Stomach (tissue), 9 donors: Measurements from ENCODE around the gene RANGRF. TPM values are rescaled to one million over a fixed set of nuclear protein-coding genes. Genes with fewer than 3 reads are reported as not detected.

ENCODE experiments used
- DNase-seq, 2 donors: peaks; one replicate each; pipeline versions ENCODE4 v3.0.0 to v3.0.0-alpha.2; 2013 to 2019
- H3K27ac ChIP-seq, 5 donors: fragments of 200-600 bp in 4 of 5; sonication (generic) in 4 of 5; one replicate each; pipeline ENCODE4 v1.5.1; 2013 to 2019; ENCODE audit warnings: mild to moderate bottlenecking in 1 of 5, moderate library complexity in 1 of 5
- H3K27me3 ChIP-seq, 3 donors: fragments of 200-600 bp; sonication (generic); one replicate each; pipeline ENCODE4 v1.5.1; 2017 to 2019; ENCODE audit warnings: mixed run types in 1 of 3
- H3K36me3 ChIP-seq, 4 donors: fragments of 200-600 bp; sonication (generic); 1 replicate in 3 of 4; 2 replicates in 1 of 4; pipeline ENCODE4 v1.5.1; 2016 to 2019
- H3K4me1 ChIP-seq, 4 donors: fragments of 200-600 bp; sonication (generic); one replicate each; pipeline ENCODE4 v1.5.1; 2016 to 2019
- H3K4me3 ChIP-seq, 4 donors: fragments of 200-600 bp; sonication (generic) in 3 of 4; one replicate each; pipeline ENCODE4 v1.5.1; 2016 to 2019; ENCODE audit warnings: mild to moderate bottlenecking in 1 of 4
- H3K9me3 ChIP-seq, 4 donors: fragments of 200-600 bp; sonication (generic); one replicate each; pipeline ENCODE4 v1.5.1; 2016 to 2019
- CTCF ChIP-seq, 7 experiments: fragments of 450-650 bp in 4 of 7; fragments of 200-600 bp in 3 of 7; sonication (generic) in 3 of 7; IDR thresholded peaks; one replicate each; pipeline ENCODE4 v1.5.1; 2016 to 2019; ENCODE audit warnings: antibody characterized with exemption in 7 of 7, control low read depth in 2 of 7, mild to moderate bottlenecking in 1 of 7
- EP300 ChIP-seq: sonication (generic); formaldehyde crosslinking; IDR thresholded peaks from one replicate; pipeline ENCODE4 v1.6.1; 2017; ENCODE audit warnings: antibody characterized with exemption
- POLR2A ChIP-seq, 4 donors: fragments of 450-650 bp; IDR thresholded peaks; one replicate each; pipeline ENCODE4 v1.6.1; 2016; ENCODE audit warnings: antibody characterized with exemption in 4 of 4, control low read depth in 2 of 4, mild to moderate bottlenecking in 1 of 4, moderate library complexity in 1 of 4
- POLR2AphosphoS5 ChIP-seq, 3 donors: sonication (generic); formaldehyde crosslinking; IDR thresholded peaks; one replicate each; pipeline ENCODE4 v1.6.1; 2016; ENCODE audit warnings: antibody characterized with exemption in 3 of 3
- WGBS, 5 donors: extraction: QIAGEN DNeasy Blood & Tissue Kit in 3 of 5; methylation state at CpG; one replicate each; pipeline versions ENCODE4 v1.1.5 to v1.1.7; 2013 to 2018; 5-methylcytosine and 5-hydroxymethylcytosine counted together
- intact Hi-C: fragments of 100-400 bp; cut with DNase I; formaldehyde crosslinking; loops from one replicate; pipeline ENCODE4 v1.15.1; 2023; ENCODE audit warnings: low total_unique reads
- polyA plus RNA-seq, 3 donors: library from polyadenylated mRNA; stranded (reverse); fragments of 200-250 nt; gene quantifications; one replicate each; pipeline ENCODE4 v1.2.3, GENCODE V29; 2013
- total RNA-seq, 5 donors: library from RNA; depleted of rRNA; stranded (reverse); fragments of >200 nt; gene quantifications; one replicate each; pipeline versions ENCODE4 v1.1.0 to v1.2.3, GENCODE V29; 2014 to 2016
- donor health status: healthy with polysubstance abuse.
- donor health status: Bipolar disorder and iron deficiency.
- donor health status: healthy.

Gene RANGRF
- total and polyA plus RNA-seq, 8 donors: 2.9 to 59.2 (median 25.4) TPM; not detected in 1

- intact Hi-C loops: no loop called here
- H3K27ac ChIP-seq: no peak overlapping the region
- H3K36me3 ChIP-seq: peaks cover 18 to 70% (median 68%) of the 10 kb centered on the region in 4 donors
- no peaks in the 10 kb centered on the region for H3K9me3 ChIP-seq
- peaks cover 0 to under 1% (median 0%) of the 10 kb centered on the region in 4 donors for H3K4me1 ChIP-seq
- H3K27me3 ChIP-seq: no peaks in the 10 kb centered on the region
- TF ChIP-seq CTCF (IDR thresholded peaks at IDR 0.05): no peak
- 91 to 99% (median 96%) methylated on average over 8 to 9 of the region's 9 CpGs for WGBS, 5 donors
- no peak overlapping the region for H3K4me3 ChIP-seq
- DNase-seq: no peak
Observed at GRCh38 chr17:8255499-8255898, 33.0 kb upstream of the RANGRF start.

DNA sequence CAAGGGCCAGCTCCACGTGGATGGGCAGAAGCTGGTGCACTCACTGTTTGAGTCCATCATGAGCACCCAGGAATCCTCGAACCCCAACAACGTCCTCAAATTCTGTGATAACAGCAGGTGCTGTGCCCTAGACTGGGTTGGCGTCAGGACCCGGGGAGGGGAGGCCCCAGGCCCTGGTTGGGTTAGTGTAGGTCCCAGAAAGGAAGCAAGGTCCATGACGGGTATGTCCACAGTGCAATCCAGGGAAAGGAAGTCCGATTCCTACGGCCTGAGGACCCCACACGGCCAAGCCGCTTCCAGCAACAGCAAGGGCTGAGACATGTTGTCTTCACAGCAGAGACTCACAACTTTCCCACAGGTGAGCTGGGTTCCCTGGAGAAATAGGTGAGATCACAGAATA lies 32.2 kb upstream of the RANGRF start:
- Histone ChIP-seq H3K9me3 (no peaks in the 10 kb centered on the region), H3K4me1 (no peaks in the 10 kb centered on the region), H3K36me3 (peaks cover 22 to 78% (median 75%) of the 10 kb centered on the region in 4 donors), H3K27me3 (no peaks in the 10 kb centered on the region), H3K4me3 (no peak overlapping the region), H3K27ac (no peak overlapping the region)
- no peak for DNase-seq
- intact Hi-C loops: no loop called here
- 91 to 98% (median 94%) methylated on average over 10 of the region's 10 CpGs for WGBS, 5 donors
- no peak for TF ChIP-seq POLR2AphosphoS5 (IDR thresholded peaks at IDR 0.05)

GRCh38 chr17:8256691-8257090 lies 31.8 kb upstream of the RANGRF start:
- H3K27ac ChIP-seq: no peak overlapping the region
- H3K9me3 ChIP-seq: no peaks in the 10 kb centered on the region
- H3K4me3 ChIP-seq: no peak overlapping the region
- no peaks in the 10 kb centered on the region for H3K27me3 ChIP-seq
- peaks cover 24 to 82% (median 79%) of the 10 kb centered on the region in 4 donors for H3K36me3 ChIP-seq
- intact Hi-C loops: no loop called here
- TF ChIP-seq CTCF (IDR thresholded peaks at IDR 0.05): no peak
- TF ChIP-seq POLR2A (IDR thresholded peaks at IDR 0.05): no peak
- no peak for TF ChIP-seq EP300
- no peak for TF ChIP-seq POLR2AphosphoS5 (IDR thresholded peaks at IDR 0.05)
- 94 to 99% (median 99%) methylated on average over 6 of the region's 6 CpGs for WGBS, 5 donors
- DNase-seq: no peak
- no peaks in the 10 kb centered on the region for H3K4me1 ChIP-seq

DNA sequence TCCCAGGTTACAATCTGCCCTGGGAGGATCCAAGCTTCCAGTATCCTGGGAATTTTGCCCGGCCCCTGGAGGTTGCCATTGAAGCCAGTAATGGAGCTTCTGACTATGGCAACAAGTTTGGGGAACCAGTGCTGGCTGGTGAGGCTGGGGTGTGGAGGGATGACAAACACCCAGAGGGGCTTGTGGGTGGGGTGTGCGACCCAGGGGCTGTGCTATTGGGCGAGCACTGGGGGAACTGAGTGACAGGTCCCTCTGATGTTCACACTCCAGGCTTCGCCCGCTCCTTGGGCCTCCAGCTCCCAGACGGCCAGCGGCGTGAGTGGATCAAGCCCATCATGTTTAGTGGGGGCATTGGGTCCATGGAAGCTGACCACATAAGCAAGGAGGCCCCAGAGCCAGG lies 30.7 kb upstream of the RANGRF start:
- Histone ChIP-seq H3K27ac (no peak overlapping the region), H3K4me1 (no peaks in the 10 kb centered on the region), H3K9me3 (no peaks in the 10 kb centered on the region), H3K4me3 (no peak overlapping the region), H3K36me3 (peaks cover 25 to 91% (median 90%) of the 10 kb centered on the region in 4 donors), H3K27me3 (no peaks in the 10 kb centered on the region)
- DNase-seq: no peak
- TF ChIP-seq POLR2A (IDR thresholded peaks at IDR 0.05): no peak
- intact Hi-C loops: no loop called here
- 94 to 97% (median 96%) methylated on average over 7 to 8 of the region's 8 CpGs for WGBS, 5 donors

DNA sequence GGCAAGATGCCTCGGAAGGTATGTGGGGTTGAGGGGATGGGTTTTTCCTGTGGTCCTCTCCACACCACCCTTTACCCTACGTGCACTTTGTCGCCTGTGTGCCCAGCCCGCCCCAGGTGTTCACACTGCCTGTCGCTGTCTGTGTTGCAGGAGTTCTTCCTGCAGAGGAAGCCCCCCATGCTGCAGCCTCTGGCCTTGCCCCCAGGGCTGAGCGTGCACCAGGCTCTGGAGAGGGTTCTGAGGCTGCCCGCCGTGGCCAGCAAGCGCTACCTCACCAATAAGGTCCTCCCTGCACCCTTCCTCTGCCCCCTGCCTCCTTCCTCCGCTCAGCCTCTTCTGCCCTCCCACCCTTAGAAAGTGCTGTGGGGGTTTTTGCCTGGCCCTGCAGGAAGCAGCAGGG lies 24.1 kb upstream of the RANGRF start:
- Histone ChIP-seq H3K4me3 (no peak overlapping the region), H3K27ac (no peak overlapping the region), H3K9me3 (no peaks in the 10 kb centered on the region), H3K4me1 (no peaks in the 10 kb centered on the region), H3K36me3 (peaks cover 40 to 94% (median 92%) of the 10 kb centered on the region in 4 donors), H3K27me3 (no peaks in the 10 kb centered on the region)
- TF ChIP-seq EP300: no peak
- DNase-seq: no peak
- WGBS, 5 donors: 96 to 100% (median 98%) methylated on average over 9 to 10 of the region's 10 CpGs
- intact Hi-C loops: no loop called here

DNA sequence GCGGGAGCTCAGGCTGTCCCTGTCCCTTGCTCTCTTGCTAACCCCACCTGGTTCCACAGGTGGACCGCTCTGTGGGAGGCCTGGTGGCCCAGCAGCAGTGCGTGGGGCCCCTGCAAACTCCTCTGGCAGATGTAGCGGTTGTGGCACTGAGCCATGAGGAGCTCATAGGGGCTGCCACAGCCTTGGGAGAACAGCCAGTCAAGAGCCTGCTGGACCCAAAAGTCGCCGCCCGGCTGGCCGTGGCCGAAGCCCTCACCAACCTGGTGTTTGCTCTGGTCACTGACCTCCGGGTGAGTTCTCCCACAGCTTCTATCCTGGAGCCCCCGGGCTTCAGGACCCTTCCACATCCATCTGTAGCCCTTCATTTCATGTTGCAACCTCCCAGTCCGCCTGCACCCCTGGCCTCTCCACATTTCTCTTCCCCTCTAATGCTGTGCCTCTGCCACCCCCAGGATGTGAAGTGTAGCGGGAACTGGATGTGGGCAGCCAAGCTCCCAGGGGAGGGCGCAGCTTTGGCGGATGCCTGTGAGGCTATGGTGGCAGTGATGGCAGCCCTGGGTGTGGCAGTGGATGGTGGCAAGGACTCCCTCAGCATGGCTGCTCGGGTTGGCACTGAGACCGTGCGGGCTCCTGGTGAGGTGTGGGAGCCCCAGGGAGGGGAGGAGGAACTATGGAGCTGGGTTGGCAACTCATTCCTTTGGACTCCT lies 23.5 kb upstream of the RANGRF start:
- Histone ChIP-seq H3K4me1 (no peaks in the 10 kb centered on the region), H3K27ac (no peak overlapping the region), H3K27me3 (no peaks in the 10 kb centered on the region), H3K36me3 (peaks cover 40 to 94% (median 92%) of the 10 kb centered on the region in 4 donors), H3K4me3 (no peak overlapping the region), H3K9me3 (no peaks in the 10 kb centered on the region)
- no peak for DNase-seq
- 94 to 97% (median 95%) methylated on average over 15 to 18 of the region's 18 CpGs for WGBS, 5 donors
- TF ChIP-seq CTCF (IDR thresholded peaks at IDR 0.05) (no peak), EP300 (no peak), POLR2A (IDR thresholded peaks at IDR 0.05) (no peak), POLR2AphosphoS5 (IDR thresholded peaks at IDR 0.05) (no peak)
- intact Hi-C loops: no loop called here
